LNCaP clone FGC (cell line): ENCODE results near the gene PRKCH.

Experiments used
- DNase-seq: peaks from one replicate; pipeline ENCODE4 v3.0.0-alpha.2; 2011; ENCODE audit warnings: low read depth
- H3K4me3 ChIP-seq: 2 replicates; pipeline ENCODE4 v1.5.1; 2011; ENCODE audit warnings: mild to moderate bottlenecking, low read depth, low read length, control low read depth
- CTCF ChIP-seq: IDR thresholded peaks from 2 replicates; pipeline ENCODE4 v1.5.1; 2012; ENCODE audit warnings: mild to moderate bottlenecking; ENCODE audit not compliant: control insufficient read depth, insufficient read depth; ENCODE audit errors: extremely low read depth

Gene PRKCH

GRCh38 chr14:61458766-61459165, 137.4 kb downstream of the PRKCH start:
- DNase-seq, result no peak
- no peak for TF ChIP-seq CTCF
- no peak overlapping the region for H3K4me3 ChIP-seq

- no peak overlapping the region for H3K4me3 ChIP-seq
- no peak for TF ChIP-seq CTCF
- no peak for DNase-seq
Measured at GRCh38 chr14:61459229-61459628, 137.8 kb downstream of the PRKCH start.

GRCh38 chr14:61460063-61460462, 138.7 kb downstream of the PRKCH start:
- no peak overlapping the region for H3K4me3 ChIP-seq
- no peak for TF ChIP-seq CTCF
- DNase-seq, result no peak

GRCh38 chr14:61460718-61461611, 139.6 kb downstream of the PRKCH start:
- no peak for DNase-seq
- no peak for TF ChIP-seq CTCF
- H3K4me3 ChIP-seq, result no peak overlapping the region

- no peak for DNase-seq
- TF ChIP-seq CTCF, result peak; percentile 65
- no peak overlapping the region for H3K4me3 ChIP-seq
Measured at GRCh38 chr14:61461808-61462275, 140.5 kb downstream of the PRKCH start.

GRCh38 chr14:61462566-61463193, 141.3 kb downstream of the PRKCH start:
- no peak for DNase-seq
- H3K4me3 ChIP-seq, result no peak overlapping the region
- TF ChIP-seq CTCF, result no peak
